ENCODE results near the gene CH25H.
"Not testable (repeated sequence)": the region's sequence is repeated elsewhere in the genome, so short reads cannot be mapped to it uniquely, and the experiment has no call there.

The CH25H gene, protein sequence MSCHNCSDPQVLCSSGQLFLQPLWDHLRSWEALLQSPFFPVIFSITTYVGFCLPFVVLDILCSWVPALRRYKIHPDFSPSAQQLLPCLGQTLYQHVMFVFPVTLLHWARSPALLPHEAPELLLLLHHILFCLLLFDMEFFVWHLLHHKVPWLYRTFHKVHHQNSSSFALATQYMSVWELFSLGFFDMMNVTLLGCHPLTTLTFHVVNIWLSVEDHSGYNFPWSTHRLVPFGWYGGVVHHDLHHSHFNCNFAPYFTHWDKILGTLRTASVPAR

DNA sequence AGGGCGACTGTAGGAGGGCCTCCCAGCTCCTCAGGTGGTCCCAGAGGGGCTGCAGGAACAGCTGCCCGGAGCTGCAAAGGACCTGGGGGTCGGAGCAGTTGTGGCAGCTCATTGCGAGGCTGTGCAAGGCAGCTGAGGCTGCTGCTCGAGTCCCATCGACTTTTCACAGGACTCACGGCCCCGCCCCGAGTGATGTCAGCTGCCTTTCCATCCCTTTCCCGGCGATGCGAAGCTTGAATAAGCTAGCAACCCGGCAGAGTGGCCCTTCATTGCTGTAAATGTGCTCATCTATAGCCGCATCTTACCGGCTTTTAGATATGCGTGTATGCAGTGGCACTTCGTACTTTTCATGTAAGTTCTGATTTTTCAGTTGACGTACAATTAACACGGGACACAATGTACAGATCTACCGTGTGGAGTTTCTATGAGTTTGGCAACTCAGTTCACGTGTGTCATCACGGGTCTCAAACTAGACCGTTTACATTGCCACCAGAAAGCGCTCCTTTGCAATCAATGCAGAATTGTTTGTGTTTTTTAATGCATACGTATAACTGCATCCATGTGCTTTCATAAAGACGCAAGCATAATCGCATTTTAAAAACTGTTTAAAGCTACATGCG lies at the start of gene CH25H:
Gene CH25H (minus strand): TSS at position 137 of the 620 bp plus-strand sequence. CDS start 25 bp downstream, at position 112.
- DNase-seq (ENCODE audit: low read depth in 2 of 2), result no peak

DNA sequence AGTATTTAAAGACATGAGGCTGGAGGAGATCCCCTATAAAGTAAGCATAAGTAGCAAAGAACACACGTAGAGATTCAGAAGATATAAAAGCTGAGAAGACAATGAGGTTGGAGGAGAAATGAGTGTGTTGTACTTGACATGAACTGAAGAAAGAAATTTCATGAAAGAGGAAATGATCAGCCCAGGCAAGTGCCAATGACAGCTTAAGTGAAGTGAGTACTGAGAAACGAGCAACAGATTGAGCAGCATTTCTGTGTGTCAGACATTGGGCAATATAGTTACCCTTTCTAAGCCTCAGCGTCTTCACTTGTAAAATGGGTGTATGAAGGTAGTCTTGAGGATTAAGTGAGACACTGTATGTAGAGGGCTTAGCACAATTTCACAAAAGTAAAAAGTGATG lies 49.2 kb upstream of the CH25H start:
- DNase-seq (ENCODE audit: low read depth in 2 of 2), result no peak

DNA sequence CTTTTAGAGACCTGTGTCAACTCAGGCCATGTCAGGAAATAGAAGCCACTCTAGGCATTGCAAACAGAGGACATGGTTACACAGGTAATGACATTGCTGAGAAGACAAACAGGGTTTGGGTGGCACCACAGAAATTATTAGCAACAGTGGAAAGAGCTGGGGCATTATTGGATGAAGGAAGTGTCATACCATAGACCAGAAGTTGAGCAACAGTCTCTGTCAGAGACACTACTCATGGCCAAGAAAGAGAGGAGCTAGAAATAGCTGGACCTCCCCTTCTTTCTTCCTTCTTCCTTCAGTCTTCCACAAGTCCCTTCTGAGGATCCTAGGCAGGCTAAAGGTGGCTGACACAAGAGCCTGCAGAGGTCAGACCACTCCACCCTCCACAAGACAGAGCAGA lies 48.7 kb upstream of the CH25H start:
- DNase-seq (ENCODE audit: low read depth in 2 of 2), result no peak

DNA sequence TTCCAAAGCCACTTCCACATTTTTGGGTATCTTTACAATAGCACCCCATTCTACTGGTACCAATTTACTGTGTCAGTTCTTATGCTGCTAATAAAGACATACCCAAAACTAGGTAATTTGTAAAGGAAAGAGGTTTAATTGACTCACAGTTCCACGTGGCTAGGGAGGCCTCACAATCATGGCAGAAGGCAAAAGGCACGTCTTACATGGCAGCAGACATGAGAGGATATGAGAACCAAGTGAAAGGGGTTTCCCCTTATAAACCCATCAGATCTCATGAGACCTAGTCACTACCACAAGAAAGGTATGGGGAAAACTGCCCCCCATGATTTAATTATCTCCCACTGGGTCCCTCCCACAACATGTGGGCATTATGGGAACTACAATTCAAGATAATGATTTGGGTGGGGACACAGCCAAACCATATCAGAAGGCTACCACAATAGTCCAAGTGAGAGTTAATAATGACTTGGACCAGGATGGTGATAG lies 48.0 kb upstream of the CH25H start:
- DNase-seq (ENCODE audit: low read depth in 2 of 2), result not testable (repeated sequence)

DNA sequence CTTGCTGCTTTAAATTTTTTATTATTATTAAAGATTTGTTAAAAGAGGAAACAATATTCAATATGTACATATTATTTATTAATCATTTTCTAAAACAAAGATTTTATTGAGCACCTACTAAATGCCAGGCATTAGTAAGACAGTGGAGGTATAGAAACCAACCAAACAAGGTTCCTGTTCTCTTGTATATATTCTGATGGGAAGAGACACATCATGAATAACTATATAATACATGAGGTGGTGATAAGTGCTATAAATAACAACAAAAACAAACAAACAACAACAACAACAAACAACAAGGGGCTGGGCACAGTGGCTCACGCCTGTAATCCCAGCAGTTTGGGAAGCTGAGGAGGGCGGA lies 45.1 kb upstream of the CH25H start:
- DNase-seq (ENCODE audit: low read depth in 2 of 2), result no peak

DNA sequence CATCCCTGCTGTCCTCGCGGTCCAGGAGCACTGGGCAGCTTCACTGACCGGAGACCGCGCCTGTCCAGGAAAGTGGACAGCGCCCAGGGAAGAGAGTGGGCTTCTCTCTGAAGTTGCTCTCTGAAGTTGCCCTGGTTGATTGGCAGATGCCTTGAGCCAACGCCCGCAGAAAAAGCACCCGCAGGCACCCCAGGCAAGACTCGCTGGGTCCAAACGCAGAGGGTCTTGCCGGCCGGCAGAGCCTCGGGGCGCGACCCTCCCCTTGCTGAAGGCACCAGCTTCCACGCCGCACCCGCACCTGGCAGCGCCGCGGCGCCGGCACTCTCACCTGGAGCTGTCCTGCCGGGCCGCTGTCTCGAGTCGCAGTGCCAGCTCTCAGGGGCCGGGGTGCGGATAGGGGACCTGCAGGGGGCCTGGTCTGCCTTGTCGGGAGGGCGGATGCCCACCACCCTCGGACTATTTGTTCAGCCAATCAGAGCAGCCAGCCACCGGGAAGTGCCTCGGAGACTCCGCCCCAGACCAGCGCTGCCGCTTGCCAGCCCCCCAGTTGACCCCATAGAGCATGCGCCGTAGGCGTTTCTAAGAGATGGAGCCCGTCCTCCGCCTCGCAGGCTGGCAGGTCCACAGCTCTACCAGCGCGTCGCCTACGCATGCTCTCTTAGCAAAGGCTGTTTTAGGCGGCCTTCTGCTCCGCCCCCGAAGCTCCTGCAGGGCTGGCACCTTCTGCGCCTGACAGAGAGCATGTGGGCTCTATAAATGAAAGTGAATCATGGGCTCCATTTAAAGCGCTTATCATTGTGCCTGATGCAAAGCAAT lies 44.5 kb upstream of the CH25H start, which contains the start of gene LIPA:
Gene LIPA (minus strand): TSS at position 367 of the 816 bp plus-strand sequence. CDS start 4,127 bp downstream, outside the sequence.
- DNase-seq (ENCODE audit: low read depth in 2 of 2), result peak; percentile 90 to 97

DNA sequence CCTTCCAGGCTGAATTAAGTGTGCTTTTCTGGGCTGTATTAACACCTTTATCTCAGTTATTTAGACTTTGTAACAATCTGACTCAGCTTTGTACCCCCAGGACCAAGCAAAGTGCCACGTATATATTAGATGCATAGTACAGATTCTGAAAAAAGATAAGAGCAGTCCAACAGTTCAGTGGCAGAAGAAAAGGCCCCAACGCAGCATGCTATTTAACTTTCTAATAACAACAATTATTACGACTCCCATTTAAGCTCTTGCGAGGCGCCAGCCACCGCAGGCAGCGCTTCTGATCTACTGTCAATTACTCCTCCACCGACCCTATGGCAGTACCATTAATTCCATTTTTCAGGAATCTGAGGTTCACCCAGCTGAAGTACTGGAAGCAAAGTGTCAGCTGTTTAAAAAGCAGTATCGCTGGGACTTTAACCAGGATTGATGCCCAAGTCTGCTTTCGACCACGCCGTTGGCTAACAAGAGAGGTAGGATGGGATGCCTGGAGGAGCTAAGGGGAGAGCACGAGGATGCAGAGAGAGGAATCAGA lies 43.8 kb upstream of the CH25H start:
- DNase-seq (ENCODE audit: low read depth in 2 of 2), result no peak

DNA sequence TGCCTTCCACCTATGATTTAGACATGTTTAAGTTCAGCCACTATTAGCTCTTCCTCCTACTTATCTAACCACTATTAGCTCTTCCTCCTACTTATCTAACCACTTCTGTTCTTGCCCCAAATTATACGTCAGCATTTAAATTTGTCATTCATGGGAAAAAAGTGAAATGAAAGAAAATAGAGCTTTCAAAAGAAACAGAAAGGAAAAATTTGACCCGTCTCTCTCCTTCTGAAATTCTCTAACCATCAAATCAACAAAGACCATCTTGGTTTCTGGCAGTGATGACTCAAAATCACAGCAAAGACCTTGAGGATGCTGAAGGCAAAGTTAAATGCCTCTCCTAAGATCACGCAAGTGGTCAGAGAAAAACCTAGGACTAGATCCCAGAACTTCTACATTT lies 41.9 kb upstream of the CH25H start:
- DNase-seq (ENCODE audit: low read depth in 2 of 2), result no peak

DNA sequence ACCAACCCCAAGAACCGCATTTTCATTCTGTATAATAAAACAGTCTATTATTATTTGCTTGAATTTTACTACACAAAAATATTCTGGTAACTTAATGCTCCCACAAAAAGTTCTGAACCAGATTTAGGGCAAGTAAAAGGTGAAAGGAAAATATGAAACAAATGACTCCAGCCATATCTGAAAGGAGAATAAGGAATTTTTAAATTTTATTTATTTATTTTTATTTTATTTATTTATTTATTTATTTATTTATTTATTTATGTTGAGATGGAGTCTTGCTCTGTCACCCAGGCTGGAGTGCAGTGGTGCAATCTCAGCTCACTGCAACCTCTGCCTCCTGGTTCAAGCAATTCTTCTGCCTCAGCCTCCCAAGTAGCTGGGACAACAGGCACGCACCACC lies 40.5 kb upstream of the CH25H start:
- not testable (repeated sequence) for DNase-seq (ENCODE audit: low read depth in 2 of 2)

DNA sequence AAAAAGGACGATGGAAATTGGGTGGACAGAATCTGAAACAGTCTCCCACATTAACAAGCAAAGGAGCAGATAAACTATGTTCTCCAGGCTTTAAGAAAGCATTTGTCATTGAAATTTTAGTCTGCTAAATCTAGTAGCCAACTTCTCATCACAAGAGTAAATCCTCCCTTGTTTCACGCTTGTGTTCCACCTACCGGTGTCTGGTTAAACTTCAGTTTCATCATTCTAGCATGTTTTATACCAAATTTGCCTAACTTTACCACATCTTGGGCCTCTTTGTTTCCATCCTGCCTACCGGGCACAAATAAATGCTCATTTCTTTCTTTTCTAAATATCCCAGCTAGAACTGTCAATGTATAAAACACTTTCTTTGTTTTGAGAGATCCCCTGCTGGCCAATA lies 38.7 kb upstream of the CH25H start:
- DNase-seq (ENCODE audit: low read depth in 2 of 2), result no peak

DNA sequence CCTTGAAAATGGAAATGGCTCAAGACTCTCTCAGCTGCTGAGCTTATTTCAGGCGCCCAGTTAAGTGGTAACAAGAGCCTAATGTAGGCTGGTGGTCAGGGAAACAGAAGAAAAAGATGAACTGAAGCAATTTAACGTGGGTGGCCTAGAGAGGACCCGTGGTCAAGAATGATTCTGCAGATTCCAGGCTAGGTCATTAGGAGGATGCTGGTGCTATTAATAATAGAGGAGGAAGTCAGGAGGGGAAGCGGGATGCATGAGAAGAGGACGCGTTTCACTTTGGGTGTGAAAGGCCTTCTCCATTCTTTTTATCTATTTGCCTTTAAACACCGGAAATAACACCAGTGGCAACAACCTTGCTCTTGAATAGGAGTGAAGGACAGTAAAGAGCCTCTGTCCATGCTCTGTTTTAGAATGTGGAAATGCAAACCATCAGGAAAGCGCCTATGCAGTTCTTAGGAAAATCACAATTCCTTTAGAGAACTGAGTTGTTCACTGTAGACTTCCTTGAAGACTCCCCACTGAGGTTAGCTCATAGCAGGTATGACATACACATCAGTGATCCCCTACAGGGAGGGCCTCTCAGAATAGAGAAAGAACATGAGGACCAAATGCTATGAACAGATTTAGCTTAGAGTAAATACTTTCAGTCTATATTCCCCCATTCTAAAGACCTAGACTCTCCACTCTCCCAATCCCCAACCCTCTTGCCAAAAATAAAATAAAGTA lies 35.9 kb upstream of the CH25H start:
- no peak for DNase-seq (ENCODE audit: low read depth in 2 of 2)

DNA sequence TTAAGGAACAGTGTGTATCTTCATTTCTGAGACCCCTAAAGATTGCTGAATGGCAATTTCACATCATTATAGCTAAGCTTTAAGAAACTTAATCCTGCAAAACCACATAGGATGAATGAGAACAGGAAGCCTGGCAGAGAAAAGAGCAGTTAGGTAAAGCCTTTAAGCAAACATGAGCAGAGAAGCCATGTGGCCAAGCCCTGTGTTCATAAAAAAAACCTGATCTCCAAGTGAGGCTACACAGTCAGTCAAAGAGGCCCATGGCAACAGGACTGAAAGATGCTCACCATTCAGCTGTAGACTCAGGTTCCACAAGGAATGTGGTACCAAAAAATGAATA lies 35.2 kb upstream of the CH25H start:
- DNase-seq (ENCODE audit: low read depth in 2 of 2), result no peak

DNA sequence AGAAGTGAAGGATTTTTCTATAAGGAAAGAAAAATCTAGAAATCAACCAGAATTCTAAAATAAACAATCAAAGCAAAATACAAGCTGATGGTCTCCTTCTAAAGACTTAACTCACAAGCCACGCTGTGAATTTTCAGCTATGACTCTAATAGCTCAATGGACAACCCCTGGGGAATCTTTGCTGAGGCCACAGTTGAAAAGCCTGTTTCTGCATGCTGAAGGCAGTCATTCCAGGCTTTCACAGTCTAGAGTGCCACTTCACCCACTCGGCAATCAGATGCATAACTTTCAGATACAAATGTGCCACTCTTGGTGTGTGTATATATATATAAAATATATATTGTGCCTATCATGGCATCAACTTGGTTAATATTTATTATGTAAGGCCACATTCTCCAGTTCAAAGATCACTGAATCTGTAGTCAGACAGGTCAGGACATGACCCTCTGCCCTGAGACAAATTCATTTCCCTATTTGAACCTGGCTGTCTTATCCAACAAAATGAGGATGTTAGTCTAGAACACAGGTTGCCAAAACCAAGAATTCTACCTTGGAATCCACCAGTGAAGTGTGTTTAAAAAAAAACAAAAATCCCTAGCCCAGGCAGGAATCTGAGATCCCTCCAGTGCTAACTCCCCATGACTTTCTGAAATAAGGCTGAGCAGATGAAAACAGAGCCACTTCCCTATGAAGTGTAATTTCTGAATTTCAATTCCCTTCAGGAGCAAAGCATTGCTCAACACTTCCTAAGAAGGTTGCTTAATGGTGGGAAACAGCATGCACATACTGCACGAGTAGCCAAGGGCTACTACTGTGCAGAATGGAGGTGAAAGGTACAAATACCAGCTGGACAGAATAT lies 34.6 kb upstream of the CH25H start:
- no peak for DNase-seq (ENCODE audit: low read depth in 2 of 2)

DNA sequence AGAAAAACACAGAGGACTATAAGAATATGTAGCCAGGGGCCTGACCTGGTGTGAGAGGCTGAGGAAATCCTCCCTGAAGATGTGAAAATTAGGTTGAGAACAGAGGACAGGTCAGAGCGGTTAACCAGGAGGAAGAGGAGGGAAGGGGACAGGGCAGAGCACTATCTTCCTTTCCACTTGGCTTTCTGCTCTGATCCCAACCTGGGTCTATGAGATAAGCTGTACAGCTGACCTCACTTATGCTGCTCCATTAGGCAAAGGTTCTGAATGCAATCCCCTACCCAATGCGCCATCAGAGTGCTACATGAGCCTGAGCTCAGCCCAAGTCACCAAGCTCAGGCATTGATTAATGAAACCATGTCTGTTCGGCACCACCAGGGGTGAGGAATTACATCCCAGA lies 33.9 kb upstream of the CH25H start:
- no peak for DNase-seq (ENCODE audit: low read depth in 2 of 2)

DNA sequence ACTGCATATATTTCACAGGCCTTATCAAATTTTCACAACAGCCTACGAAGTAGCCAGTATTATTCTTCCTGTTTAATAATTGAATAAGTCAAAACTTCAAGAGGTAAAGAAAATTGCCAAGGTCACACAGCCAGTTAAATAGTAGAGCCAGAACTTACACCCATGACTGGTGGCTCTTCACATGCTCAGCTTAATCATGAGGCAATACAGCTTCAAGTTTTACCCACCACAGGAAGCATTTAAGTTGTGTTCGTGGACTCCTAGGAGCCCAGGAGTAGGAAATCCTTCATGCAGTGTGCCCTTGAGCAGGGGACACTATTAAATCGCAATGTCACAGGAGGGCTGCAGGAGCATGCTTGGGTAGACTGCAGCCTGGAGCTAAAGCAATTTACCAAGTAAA lies 33.4 kb upstream of the CH25H start:
- no peak for DNase-seq (ENCODE audit: low read depth in 2 of 2)

DNA sequence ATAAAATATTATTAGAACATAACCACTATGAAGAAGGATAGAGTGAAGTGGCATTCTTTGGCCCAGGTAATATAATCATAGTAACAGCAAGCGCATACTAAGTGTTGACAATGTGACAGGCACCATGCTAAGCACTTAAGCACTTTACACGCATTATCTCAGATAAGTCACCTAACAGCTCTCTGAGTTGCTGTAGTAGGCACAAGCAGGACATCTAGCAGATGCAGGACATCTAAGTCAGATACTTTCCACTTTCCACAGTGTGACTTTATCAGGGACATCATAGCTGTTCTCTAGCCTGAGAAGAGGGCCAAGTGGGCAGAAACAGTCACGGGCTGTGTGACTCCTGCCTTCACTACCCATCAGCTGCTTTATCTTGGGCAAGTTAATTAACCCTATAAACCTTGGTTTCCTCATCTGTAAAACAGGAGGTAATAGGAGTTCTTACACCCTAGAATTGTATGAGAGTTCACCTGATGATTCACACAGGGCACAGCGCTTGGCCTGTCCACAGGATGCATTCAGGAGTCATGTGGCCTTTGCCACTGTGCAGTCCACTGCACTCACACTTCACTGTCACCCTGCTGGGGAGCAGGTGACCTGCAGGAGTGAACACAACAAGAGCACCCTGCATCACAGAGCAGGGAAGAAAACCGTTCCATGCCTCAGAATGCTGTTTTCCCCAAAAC lies 32.0 kb upstream of the CH25H start:
- no peak for DNase-seq (ENCODE audit: low read depth in 2 of 2)

DNA sequence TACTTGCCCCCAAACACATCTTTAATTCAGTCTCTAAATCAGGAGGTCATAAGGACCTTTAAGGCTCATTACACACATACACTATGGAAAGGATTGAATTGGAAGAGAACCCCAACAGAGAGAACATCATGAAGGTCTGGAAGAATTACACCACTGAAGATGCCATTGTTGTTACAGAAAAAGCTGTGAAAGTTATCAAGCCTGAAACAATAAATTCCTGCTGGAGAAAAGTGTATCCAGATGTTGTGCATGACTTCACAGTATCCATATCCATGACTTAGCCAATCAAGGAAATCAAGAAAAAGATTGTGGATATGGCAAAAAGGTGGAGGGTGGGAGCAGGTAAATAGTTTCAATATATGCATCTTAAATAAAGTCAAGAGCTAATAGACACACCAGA lies 30.7 kb upstream of the CH25H start:
- no peak for DNase-seq (ENCODE audit: low read depth in 2 of 2)

DNA sequence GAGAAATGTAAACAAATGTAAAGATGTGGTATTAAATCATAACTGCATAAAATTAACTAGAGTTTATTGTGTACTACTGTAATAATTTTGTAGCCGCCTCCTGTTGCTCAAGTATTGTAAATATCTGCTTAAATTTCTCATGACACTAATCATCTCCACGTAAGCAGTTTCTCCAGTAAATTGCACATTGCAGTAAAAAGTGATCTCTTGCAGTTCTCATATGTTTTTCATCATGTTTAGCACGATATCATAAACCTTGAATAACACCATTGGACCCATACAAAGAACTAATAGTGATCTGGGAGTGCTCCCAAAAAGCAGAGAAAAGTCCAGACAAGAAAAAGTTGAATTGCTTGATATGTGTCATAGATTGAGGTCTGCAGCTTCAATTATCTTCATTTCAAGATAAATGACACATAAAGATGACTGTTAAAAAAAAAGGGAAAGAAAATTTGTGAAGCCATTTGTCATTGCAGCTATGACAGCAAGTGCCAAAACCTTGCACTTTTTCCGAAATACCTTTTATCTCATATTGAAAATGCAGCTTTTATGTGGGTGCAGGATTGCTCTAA lies 29.2 kb upstream of the CH25H start:
- no peak for DNase-seq (ENCODE audit: low read depth in 2 of 2)

DNA sequence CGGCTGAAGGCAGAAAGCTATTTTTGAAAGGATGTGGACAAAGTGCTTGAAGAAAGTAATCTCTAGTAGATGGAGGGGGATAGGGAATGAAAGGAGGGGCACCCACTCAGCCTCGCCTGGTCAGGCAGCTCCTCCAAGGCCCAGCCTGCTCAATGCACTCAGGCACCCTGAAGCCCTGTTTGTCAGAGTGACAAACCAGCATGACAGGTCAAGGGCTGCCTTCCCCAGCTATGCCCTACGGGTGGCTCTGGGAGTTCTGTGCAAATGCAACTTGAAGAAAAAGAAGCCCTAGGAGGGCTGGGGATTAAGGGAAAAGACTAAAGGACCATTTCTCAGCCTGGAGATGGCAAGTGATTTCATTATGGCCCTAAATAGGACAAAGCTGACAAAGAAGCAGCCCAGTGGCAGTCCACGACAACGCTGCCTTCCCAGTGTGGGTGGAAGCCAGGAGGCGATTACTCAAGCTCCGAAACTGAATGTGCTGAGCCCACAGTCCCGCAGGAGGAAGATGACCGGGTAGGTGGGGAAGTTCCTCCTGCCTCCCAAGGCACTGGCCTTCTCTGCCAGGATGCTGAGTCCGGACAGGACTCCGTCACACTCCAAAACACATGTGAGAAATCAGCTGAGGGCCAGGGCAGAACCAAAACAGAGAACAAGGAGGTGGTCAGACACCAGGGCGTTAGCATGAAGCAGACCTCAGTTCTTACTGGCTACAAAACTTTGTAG lies 28.1 kb upstream of the CH25H start:
- no peak for DNase-seq (ENCODE audit: low read depth in 2 of 2)

Measured in activated CD8-positive, alpha-beta memory T cell treated with anti-CD3 and anti-CD28 coated beads for 4 hours (primary cell).